Raji (cell line): ENCODE measurements around the gene C19orf33.

Experiments used
- POLR2A ChIP-seq: IDR thresholded peaks from 2 replicates; pipeline ENCODE4 v1.6.1; 2011; ENCODE audit warnings: low read depth, low read length, control low read depth; ENCODE audit not compliant: insufficient read depth

Gene C19orf33

GRCh38 chr19:38340927-38341326 is 36.9 kb downstream of the C19orf33 start:
- TF ChIP-seq POLR2A = no peak

- TF ChIP-seq POLR2A = no peak
Observed at GRCh38 chr19:38346837-38347236, 42.8 kb downstream of the C19orf33 start.

GRCh38 chr19:38350883-38351282 is 46.8 kb downstream of the C19orf33 start:
- TF ChIP-seq POLR2A = no peak

GRCh38 chr19:38351865-38352395 is 47.9 kb downstream of the C19orf33 start:
- no peak for TF ChIP-seq POLR2A

- TF ChIP-seq POLR2A = no peak
Observed at GRCh38 chr19:38352611-38353010, 48.6 kb downstream of the C19orf33 start.
